DND-41 (cell line): ENCODE data around the gene MUTYH.

Source experiments
- ATAC-seq: fragments of 200-7000 bp; cut with Tn5 transposase; 3 replicates; pipeline ENCODE4 v1.9.1; 2021; ENCODE audit warnings: low read depth; ENCODE audit not compliant: insufficient read depth
- DNase-seq: peaks from one replicate; pipeline ENCODE4 v3.0.0-alpha.2; 2020
- H2AFZ ChIP-seq: 2 replicates; pipeline ENCODE4 v1.6.0; 2012; ENCODE audit warnings: low read depth, low read length
- H3K27ac ChIP-seq: 2 replicates; pipeline ENCODE4 v1.5.1; 2012; ENCODE audit warnings: low read length, inconsistent platforms
- H3K27me3 ChIP-seq: fragments of 200-600 bp; sonication (generic); 2 replicates; pipeline ENCODE4 v1.6.0; 2012; ENCODE audit warnings: low read length, mild to moderate bottlenecking, inconsistent platforms; ENCODE audit not compliant: insufficient read depth, poor library complexity
- H3K36me3 ChIP-seq: 2 replicates; pipeline ENCODE4 v1.5.1; 2012; ENCODE audit warnings: low read length, inconsistent platforms; ENCODE audit not compliant: insufficient read depth
- H3K4me1 ChIP-seq: 2 replicates; pipeline ENCODE4 v1.5.1; 2012; ENCODE audit warnings: mild to moderate bottlenecking, low read length; ENCODE audit not compliant: insufficient read depth
- H3K4me2 ChIP-seq: 2 replicates; pipeline ENCODE4 v1.6.0; 2012; ENCODE audit warnings: mild to moderate bottlenecking, moderate library complexity, low read length, inconsistent platforms; ENCODE audit not compliant: insufficient read depth
- H3K4me3 ChIP-seq, 2 experiments: fragments of 200-600 bp in 1 of 2; shearing (Covaris generic) in 1 of 2; 2 replicates each; pipeline ENCODE4 v1.5.1; 2012 to 2016; ENCODE audit warnings: inconsistent platforms in 2 of 2, low read length in 2 of 2, mild to moderate bottlenecking in 2 of 2, low read depth in 1 of 2, moderate library complexity in 1 of 2
- H3K79me2 ChIP-seq: 2 replicates; pipeline ENCODE4 v1.6.0; 2012; ENCODE audit warnings: low read length, inconsistent platforms; ENCODE audit not compliant: insufficient read depth
- H3K9ac ChIP-seq: 2 replicates; pipeline ENCODE4 v1.6.0; 2012; ENCODE audit warnings: low read depth, mild to moderate bottlenecking, inconsistent platforms, low read length, moderate library complexity
- H3K9me3 ChIP-seq: 2 replicates; pipeline ENCODE4 v1.5.1; 2012; ENCODE audit warnings: low read length, moderate library complexity, mild to moderate bottlenecking, inconsistent platforms; ENCODE audit not compliant: insufficient read depth, severe bottlenecking
- H4K20me1 ChIP-seq: 2 replicates; pipeline ENCODE4 v1.6.0; 2012; ENCODE audit warnings: low read length; ENCODE audit not compliant: insufficient read depth
- CTCF ChIP-seq: IDR thresholded peaks from 2 replicates; pipeline ENCODE4 v1.5.1; 2012; ENCODE audit warnings: borderline replicate concordance, low read length, moderate library complexity, mild to moderate bottlenecking; ENCODE audit not compliant: poor library complexity, severe bottlenecking; ENCODE audit errors: extremely low read depth
- EZH2 ChIP-seq: IDR thresholded peaks from 3 replicates; pipeline ENCODE4 v1.6.1; 2012; ENCODE audit warnings: borderline replicate concordance, low read depth, mild to moderate bottlenecking, moderate library complexity, low read length, inconsistent platforms; ENCODE audit not compliant: severe bottlenecking

The MUTYH gene

GRCh38 chr1:45328680-45329079 lies 11.6 kb downstream of the MUTYH start:
- Histone ChIP-seq H3K4me1 (peaks cover 29% of the 10 kb centered on the region), H3K36me3 (peaks cover 40% of the 10 kb centered on the region), H3K9me3 (no peaks in the 10 kb centered on the region), H3K27ac (no peak overlapping the region), H4K20me1 (no peaks in the 10 kb centered on the region), H3K9ac (peak overlapping the region; percentile 10; the same call in 1 of the 2 replicates), H3K4me2 (peak overlapping the region; percentile 15; the same call in 1 of the 2 replicates), H2AFZ (no peak overlapping the region), H3K4me3 (no peak overlapping the region), H3K27me3 (no peaks in the 10 kb centered on the region), H3K79me2 (peaks cover 6% of the 10 kb centered on the region; the same call in 1 of the 2 replicates)
- DNase-seq (no peak), ATAC-seq (no peak)
- TF ChIP-seq EZH2 = no peak
- no peak for TF ChIP-seq CTCF

- H2AFZ ChIP-seq = no peak overlapping the region
- H3K79me2 ChIP-seq = peaks cover 6% of the 10 kb centered on the region; the same call in 1 of the 2 replicates
- peak; percentile 33 for DNase-seq
- peak; percentile 18 for TF ChIP-seq CTCF
- TF ChIP-seq EZH2 = no peak
- no peaks in the 10 kb centered on the region for H3K9me3 ChIP-seq
- H3K27ac ChIP-seq = peak overlapping the region; percentile 14; the same call in 1 of the 2 replicates
- peak overlapping the region; percentile 87 for H3K4me2 ChIP-seq
- ATAC-seq = peak; percentile 44
- peaks cover 32% of the 10 kb centered on the region for H3K36me3 ChIP-seq
- peaks cover 29% of the 10 kb centered on the region for H3K4me1 ChIP-seq
- no peaks in the 10 kb centered on the region for H3K27me3 ChIP-seq
- H3K9ac ChIP-seq = peak overlapping the region; percentile 55
- H4K20me1 ChIP-seq = no peaks in the 10 kb centered on the region
- no peak overlapping the region for H3K4me3 ChIP-seq
These were observed 12.4 kb downstream of the MUTYH start for GRCh38 chr1:45327644-45328515.

GRCh38 chr1:45326627-45327623 lies 13.3 kb downstream of the MUTYH start, which contains the start of gene HPDL:
Gene HPDL, plus strand, starts transcription at chr1:45326895. Its CDS starts 254 bp downstream, at chr1:45327149.
- H3K4me2 ChIP-seq = peak within 1 kb of the TSS; percentile 87
- H3K4me3 ChIP-seq = peak within 1 kb of the TSS in 1 of 2 experiments; percentile 63; a peak in 3 of 4 replicates
- peak; percentile 86 for DNase-seq
- peak within 1 kb of the TSS; percentile 94 for H2AFZ ChIP-seq
- H3K9me3 ChIP-seq = no peaks in the 10 kb centered on the region
- no peaks in the 10 kb centered on the region for H3K27me3 ChIP-seq
- peak; percentile 11 for TF ChIP-seq CTCF
- TF ChIP-seq EZH2 = no peak
- H3K79me2 ChIP-seq = peaks cover 6% of the 10 kb centered on the region; the same call in 1 of the 2 replicates
- no peaks in the 10 kb centered on the region for H4K20me1 ChIP-seq
- peak within 1 kb of the TSS; percentile 53 for H3K27ac ChIP-seq
- H3K4me1 ChIP-seq = peaks cover 29% of the 10 kb centered on the region
- H3K9ac ChIP-seq = peak within 1 kb of the TSS; percentile 55
- peaks cover 23% of the 10 kb centered on the region for H3K36me3 ChIP-seq
- peak; percentile 89 for ATAC-seq
